Measurements from ENCODE around the gene BICD1. TPM values are rescaled to one million over a fixed set of nuclear protein-coding genes. Genes with fewer than 3 reads are reported as not detected.
A peak's percentile ranks its signal among the peaks of the same experiment; 100 is the strongest.

BICD1 gene
- total RNA-seq, 1 experiment from 2014 or later = 45.6 TPM

GRCh38 chr12:32105986-32106516, 596 bp upstream of the BICD1 start:
- H3K27ac Mint-ChIP-seq (ENCODE audit: unreplicated experiment) = peak overlapping the region; percentile 83
- intact Hi-C loops (cut with micrococcal nuclease; ENCODE audit: unreplicated experiment) = loop anchor here (5.0 kb wide), 1 partner anchor 434 kb away; no protein-coding TSS in a partner anchor
- H3K9me3 Mint-ChIP-seq (ENCODE audit: low read depth, unreplicated experiment) = no peaks in the 10 kb centered on the region
- no peak for TF ChIP-seq CTCF (IDR thresholded peaks at IDR 0.05; ENCODE audit: unreplicated experiment)
- H3K36me3 Mint-ChIP-seq (ENCODE audit: insufficient read depth, unreplicated experiment) = peaks cover 38% of the 10 kb centered on the region
- BruUV-seq (replicated peaks) = no TSS peak
- peak overlapping the region; percentile 91 for H3K4me3 Mint-ChIP-seq (ENCODE audit: low read depth, unreplicated experiment)
- DNase-seq = no peak
- H3K27me3 Mint-ChIP-seq (ENCODE audit: unreplicated experiment) = no peaks in the 10 kb centered on the region
- peaks cover 18% of the 10 kb centered on the region for H3K4me1 Mint-ChIP-seq (ENCODE audit: low read depth, unreplicated experiment)
- CTCF ChIA-PET = interaction anchor here (0.6 to 2.2 kb wide), 3 partner anchors 9 to 206 kb away, joined by 5 to 9 read pairs (median 7); no protein-coding TSS in a partner anchor

GRCh38 chr12:32107359-32108267, 966 bp downstream of the BICD1 start:
- BruUV-seq (replicated peaks) = TSS peak; percentile 54
- intact Hi-C loops (cut with micrococcal nuclease; ENCODE audit: unreplicated experiment) = loop anchor here (2.0 to 5.0 kb wide), 2 partner anchors 47 to 435 kb away; no protein-coding TSS in a partner anchor
- CTCF ChIA-PET = interaction anchor here (0.5 to 2.2 kb wide), 6 partner anchors 8 to 705 kb away, joined by 3 to 9 read pairs (median 6); no protein-coding TSS in a partner anchor
- Mint-ChIP-seq H3K9me3 (ENCODE audit: low read depth, unreplicated experiment) (no peaks in the 10 kb centered on the region), H3K4me1 (ENCODE audit: low read depth, unreplicated experiment) (peaks cover 18% of the 10 kb centered on the region), H3K27me3 (ENCODE audit: unreplicated experiment) (no peaks in the 10 kb centered on the region), H3K27ac (ENCODE audit: unreplicated experiment) (peak overlapping the region; percentile 83), H3K36me3 (ENCODE audit: insufficient read depth, unreplicated experiment) (peaks cover 44% of the 10 kb centered on the region), H3K4me3 (ENCODE audit: low read depth, unreplicated experiment) (peak overlapping the region; percentile 91)
- DNase-seq = peak; percentile 16
- TF ChIP-seq CTCF (IDR thresholded peaks at IDR 0.05; ENCODE audit: unreplicated experiment) = no peak

- Mint-ChIP-seq H3K4me3 (ENCODE audit: low read depth, unreplicated experiment) (peak overlapping the region; percentile 91), H3K27me3 (ENCODE audit: unreplicated experiment) (no peaks in the 10 kb centered on the region), H3K27ac (ENCODE audit: unreplicated experiment) (peak overlapping the region; percentile 83), H3K4me1 (ENCODE audit: low read depth, unreplicated experiment) (peaks cover 18% of the 10 kb centered on the region), H3K9me3 (ENCODE audit: low read depth, unreplicated experiment) (no peaks in the 10 kb centered on the region), H3K36me3 (ENCODE audit: insufficient read depth, unreplicated experiment) (peaks cover 50% of the 10 kb centered on the region)
- CTCF ChIA-PET = no interaction called here
- BruUV-seq (replicated peaks) = no TSS peak
- intact Hi-C loops (cut with micrococcal nuclease; ENCODE audit: unreplicated experiment) = loop anchor here (2.0 to 5.0 kb wide), 2 partner anchors 48 to 436 kb away; no protein-coding TSS in a partner anchor
- no peak for TF ChIP-seq CTCF (IDR thresholded peaks at IDR 0.05; ENCODE audit: unreplicated experiment)
- no peak for DNase-seq
Observed at GRCh38 chr12:32108787-32109186, 2.1 kb downstream of the BICD1 start.

- DNase-seq = no peak
- Mint-ChIP-seq H3K27me3 (ENCODE audit: unreplicated experiment) (no peaks in the 10 kb centered on the region), H3K9me3 (ENCODE audit: low read depth, unreplicated experiment) (no peaks in the 10 kb centered on the region), H3K4me1 (ENCODE audit: low read depth, unreplicated experiment) (peaks cover 24% of the 10 kb centered on the region), H3K4me3 (ENCODE audit: low read depth, unreplicated experiment) (peak overlapping the region; percentile 31), H3K27ac (ENCODE audit: unreplicated experiment) (no peak overlapping the region), H3K36me3 (ENCODE audit: insufficient read depth, unreplicated experiment) (peaks cover 50% of the 10 kb centered on the region)
- BruUV-seq (replicated peaks) = TSS peak; percentile 0
- CTCF ChIA-PET = interaction anchor here (0.7 kb wide), 1 partner anchor 14 kb away, joined by 3 read pairs; no protein-coding TSS in a partner anchor
- no peak for TF ChIP-seq CTCF (IDR thresholded peaks at IDR 0.05; ENCODE audit: unreplicated experiment)
- intact Hi-C loops (cut with micrococcal nuclease; ENCODE audit: unreplicated experiment) = no loop called here
Observed at GRCh38 chr12:32110417-32110816, 3.8 kb downstream of the BICD1 start.
